Measurements from ENCODE around the gene FLNC.

FLNC gene

DNA sequence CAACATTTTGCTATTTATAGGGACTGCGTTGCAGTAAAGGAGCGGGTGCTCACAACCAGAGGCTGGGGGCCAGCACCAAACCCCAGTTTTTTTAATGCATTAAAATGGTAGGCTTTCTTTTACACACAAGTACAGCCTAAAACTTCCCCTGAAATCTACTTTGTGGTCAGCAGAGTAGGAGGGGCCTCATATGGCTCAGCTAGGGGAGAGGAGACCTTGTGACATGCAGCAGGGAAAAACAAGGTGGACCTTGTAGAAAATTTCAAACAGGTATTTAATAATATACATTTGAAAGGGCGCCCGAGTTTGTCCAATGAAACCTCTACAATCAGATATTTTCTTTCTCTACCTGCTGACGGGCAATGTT, 37.0 kb upstream of the FLNC start:
- CTCF ChIA-PET, result interaction anchor here (1.2 to 1.6 kb wide), 2 partner anchors 88 to 90 kb away, joined by 7 to 9 read pairs; no protein-coding TSS in a partner anchor
- POLR2A ChIA-PET, result no interaction called here
- no peak for DNase-seq (ENCODE audit: extremely low spot score)
- TF ChIP-seq, protein P1, sequence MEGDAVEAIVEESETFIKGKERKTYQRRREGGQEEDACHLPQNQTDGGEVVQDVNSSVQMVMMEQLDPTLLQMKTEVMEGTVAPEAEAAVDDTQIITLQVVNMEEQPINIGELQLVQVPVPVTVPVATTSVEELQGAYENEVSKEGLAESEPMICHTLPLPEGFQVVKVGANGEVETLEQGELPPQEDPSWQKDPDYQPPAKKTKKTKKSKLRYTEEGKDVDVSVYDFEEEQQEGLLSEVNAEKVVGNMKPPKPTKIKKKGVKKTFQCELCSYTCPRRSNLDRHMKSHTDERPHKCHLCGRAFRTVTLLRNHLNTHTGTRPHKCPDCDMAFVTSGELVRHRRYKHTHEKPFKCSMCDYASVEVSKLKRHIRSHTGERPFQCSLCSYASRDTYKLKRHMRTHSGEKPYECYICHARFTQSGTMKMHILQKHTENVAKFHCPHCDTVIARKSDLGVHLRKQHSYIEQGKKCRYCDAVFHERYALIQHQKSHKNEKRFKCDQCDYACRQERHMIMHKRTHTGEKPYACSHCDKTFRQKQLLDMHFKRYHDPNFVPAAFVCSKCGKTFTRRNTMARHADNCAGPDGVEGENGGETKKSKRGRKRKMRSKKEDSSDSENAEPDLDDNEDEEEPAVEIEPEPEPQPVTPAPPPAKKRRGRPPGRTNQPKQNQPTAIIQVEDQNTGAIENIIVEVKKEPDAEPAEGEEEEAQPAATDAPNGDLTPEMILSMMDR (IDR thresholded peaks at IDR 0.05; ENCODE audit: control extremely low read depth, extremely low read depth, low read depth, missing control alignments), result no peak

DNA sequence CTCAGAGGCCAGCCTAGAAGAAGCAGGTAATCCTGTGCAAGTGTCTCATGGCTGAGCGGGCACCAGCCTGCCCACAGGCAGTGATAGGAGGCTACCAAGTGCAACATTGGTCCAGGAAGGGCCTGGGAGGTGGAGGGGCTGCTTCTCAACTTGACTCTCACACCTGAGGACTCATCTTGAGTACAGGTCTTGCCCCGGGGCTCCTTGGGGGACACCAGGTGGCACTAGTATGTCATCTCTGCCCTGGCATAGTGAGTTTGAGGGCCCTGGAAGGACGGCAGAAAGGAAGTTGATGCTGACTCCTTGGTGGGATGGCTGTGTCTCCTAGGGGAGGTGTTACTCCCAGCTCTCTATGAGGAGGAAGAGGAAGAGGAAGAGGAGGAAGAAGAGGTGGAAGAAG, 36.2 kb upstream of the FLNC start:
- POLR2A ChIA-PET, result no interaction called here
- TF ChIP-seq, protein P1 (IDR thresholded peaks at IDR 0.05; ENCODE audit: control extremely low read depth, extremely low read depth, low read depth, missing control alignments), result peak; percentile 38
- peak; percentile 37 for DNase-seq (ENCODE audit: extremely low spot score)
- CTCF ChIA-PET, result interaction anchor here (1.1 to 1.6 kb wide), 2 partner anchors 87 to 90 kb away, joined by 3 to 7 read pairs; no protein-coding TSS in a partner anchor

DNA sequence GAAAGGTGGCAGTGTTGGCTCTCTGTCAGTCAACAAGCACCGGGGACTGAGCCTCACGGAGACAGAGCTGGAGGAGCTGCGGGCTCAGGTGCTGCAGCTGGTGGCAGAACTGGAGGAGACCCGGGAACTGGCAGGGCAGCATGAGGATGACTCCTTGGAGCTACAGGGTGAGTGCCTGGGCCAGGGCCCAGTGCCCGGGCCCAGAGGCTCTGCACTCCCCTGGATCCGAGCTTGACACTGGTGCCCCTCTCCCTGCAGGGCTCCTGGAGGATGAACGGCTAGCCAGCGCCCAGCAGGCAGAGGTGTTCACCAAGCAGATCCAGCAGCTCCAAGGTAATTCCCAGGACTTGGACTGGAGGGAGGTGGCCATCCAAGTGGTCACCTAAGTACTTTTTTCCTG, 35.8 kb upstream of the FLNC start:
- TF ChIP-seq, protein P1 (IDR thresholded peaks at IDR 0.05; ENCODE audit: control extremely low read depth, extremely low read depth, low read depth, missing control alignments), result no peak
- CTCF ChIA-PET, result interaction anchor here (1.1 to 1.6 kb wide), 3 partner anchors 86 to 298 kb away, joined by 3 to 7 read pairs (median 3); no protein-coding TSS in a partner anchor
- no peak for DNase-seq (ENCODE audit: extremely low spot score)
- POLR2A ChIA-PET, result no interaction called here

DNA sequence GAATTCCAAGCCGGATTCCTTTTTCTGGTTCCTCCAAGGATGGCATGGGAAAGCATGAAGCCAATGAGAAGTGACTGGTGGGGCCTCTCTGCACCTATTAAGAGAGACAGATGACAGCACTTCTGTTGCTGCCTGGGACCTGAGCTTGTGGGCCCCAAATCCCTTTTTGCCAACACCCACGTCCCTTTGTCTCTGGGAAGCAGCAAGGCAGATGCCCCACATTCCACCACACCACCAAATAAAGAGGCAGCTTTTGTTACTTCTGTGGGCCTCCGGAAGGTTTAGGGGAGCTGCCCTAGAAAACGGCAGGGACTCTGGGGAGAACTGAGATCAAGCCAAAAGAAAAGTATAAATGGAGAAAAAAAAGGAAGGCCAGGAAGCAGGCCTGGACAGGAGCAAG, 35.1 kb upstream of the FLNC start:
- POLR2A ChIA-PET, result no interaction called here
- DNase-seq (ENCODE audit: extremely low spot score), result no peak
- TF ChIP-seq, protein P1 (IDR thresholded peaks at IDR 0.05; ENCODE audit: control extremely low read depth, extremely low read depth, low read depth, missing control alignments), result no peak
- CTCF ChIA-PET, result interaction anchor here (0.7 to 2.0 kb wide), 5 partner anchors 10 to 423 kb away, joined by 3 to 7 read pairs (median 3); no protein-coding TSS in a partner anchor

DNA sequence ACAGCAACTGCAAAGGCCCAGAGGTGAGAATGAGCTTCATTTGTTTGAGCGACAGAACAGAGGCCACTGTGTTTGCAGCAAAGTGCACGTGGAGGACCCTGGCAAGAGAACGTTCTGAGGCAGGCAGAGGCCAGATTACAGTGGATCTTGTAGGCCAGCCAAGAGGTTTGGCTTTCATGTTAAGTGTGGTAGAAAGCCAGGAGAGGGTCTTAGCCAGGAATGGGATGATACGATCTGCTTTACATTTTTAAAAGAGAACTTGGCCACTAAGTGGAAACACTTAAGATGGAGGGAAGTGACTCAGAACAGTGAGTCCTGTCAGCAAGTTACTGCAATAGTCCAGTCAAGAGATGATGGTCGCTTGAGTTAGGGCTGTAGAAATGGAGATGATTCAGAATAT, 33.9 kb upstream of the FLNC start:
- TF ChIP-seq, protein P1 (IDR thresholded peaks at IDR 0.05; ENCODE audit: control extremely low read depth, extremely low read depth, low read depth, missing control alignments), result no peak
- ChIA-PET POLR2A (interaction anchor here (0.5 kb wide), 1 partner anchor 39 kb away, joined by 4 read pairs; no protein-coding TSS in a partner anchor), CTCF (interaction anchor here (1.3 to 2.0 kb wide), 2 partner anchors 9 to 15 kb away, joined by 3 to 7 read pairs; no protein-coding TSS in a partner anchor)
- DNase-seq (ENCODE audit: extremely low spot score), result no peak

DNA sequence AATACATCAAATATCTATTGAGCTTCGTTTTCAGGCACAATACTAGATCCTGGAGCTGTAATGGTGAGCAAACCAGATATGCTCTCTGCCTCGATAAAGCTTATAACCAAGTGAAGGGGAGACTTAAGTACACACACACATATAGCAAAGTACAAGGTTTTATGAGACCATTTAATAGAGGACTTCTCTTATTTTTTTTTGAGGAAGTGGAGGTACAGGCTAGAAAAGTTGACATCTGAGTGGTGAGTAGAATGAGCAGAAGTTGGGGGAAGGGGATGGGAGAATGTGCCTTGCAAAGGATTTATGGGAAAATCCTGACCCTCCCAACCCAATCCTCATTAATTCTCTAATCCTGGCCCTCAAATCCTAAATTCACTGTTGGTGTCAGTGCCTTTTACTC, 30.8 kb upstream of the FLNC start:
- no peak for DNase-seq (ENCODE audit: extremely low spot score)
- TF ChIP-seq, protein P1 (IDR thresholded peaks at IDR 0.05; ENCODE audit: control extremely low read depth, extremely low read depth, low read depth, missing control alignments), result no peak
- POLR2A ChIA-PET, result interaction anchor here (0.5 kb wide), 1 partner anchor 143 kb away, joined by 3 read pairs; no protein-coding TSS in a partner anchor
- CTCF ChIA-PET, result interaction anchor here (1.2 to 1.6 kb wide), 2 partner anchors 10 to 84 kb away, joined by 3 to 4 read pairs; no protein-coding TSS in a partner anchor

Data from GM10248 (cell line).